Measurements from ENCODE around the gene PCYOX1L.
"Not testable (repeated sequence)": the region's sequence is repeated elsewhere in the genome, so short reads cannot be mapped to it uniquely, and the experiment has no call there.

Gene PCYOX1L

GRCh38 chr5:149389552-149390495 is 32.0 kb downstream of the PCYOX1L start:
- no peak for DNase-seq

DNA sequence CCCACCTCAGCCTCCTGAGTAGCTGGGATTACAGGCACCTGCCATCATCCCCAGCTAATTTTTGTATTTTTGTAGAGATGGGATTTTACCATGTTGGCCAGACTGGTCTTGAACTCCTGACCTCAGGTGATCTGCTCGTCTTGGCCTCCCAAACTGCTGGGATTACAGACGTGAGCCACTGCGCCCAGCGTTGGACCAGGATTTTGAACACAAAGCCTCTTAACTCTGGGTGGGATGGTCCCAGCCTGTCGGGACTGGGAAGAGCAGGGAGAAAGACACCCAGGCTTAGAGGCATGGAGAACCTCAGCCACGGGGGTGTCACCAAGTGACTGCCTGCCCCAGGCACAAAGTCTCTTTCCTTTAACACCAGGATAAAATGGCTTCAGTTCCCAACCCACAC is 33.2 kb downstream of the PCYOX1L start:
- DNase-seq: not testable (repeated sequence)

DNA sequence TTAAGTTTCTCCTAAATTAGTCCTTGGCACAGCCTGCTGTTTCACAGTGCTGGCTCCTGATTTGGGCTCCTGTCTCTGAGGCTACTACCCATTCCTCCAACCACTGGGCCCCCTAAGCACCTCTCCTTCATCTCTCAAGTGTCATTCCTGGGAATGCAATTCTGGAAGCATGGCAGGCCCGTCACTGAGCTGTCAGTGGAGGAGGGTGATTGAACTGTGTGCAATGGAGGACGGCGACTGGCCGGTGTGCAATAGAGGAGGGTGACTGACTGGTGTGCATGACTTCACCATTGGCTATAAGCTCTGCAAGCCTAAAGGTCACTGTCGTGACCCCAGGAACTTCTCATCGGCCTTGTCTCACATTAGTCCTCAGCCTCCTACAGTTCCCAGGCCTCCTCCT is 33.7 kb downstream of the PCYOX1L start:
- no peak for DNase-seq

DNA sequence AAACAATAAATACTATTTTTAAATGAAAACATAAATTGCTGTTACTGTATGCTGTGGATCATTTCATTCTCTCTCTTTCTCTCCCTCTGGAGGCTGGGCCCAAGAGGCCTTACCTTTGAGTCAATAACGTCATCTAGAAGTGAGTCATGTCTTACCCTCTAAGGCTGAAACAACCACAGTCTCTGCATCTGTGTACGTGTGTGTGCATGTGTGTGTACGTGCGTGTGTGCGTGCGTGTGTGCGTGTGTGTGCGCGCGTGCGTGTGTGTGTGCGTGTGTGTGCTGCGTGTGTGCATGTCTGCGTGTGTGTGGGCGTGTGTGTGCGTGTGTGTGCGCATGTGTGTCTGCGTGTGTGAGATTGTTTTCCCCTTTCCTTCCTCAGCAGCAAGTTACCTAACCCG is 34.9 kb downstream of the PCYOX1L start:
- DNase-seq: no peak

GRCh38 chr5:149394996-149395395 is 37.1 kb downstream of the PCYOX1L start:
- DNase-seq: not testable (repeated sequence)

DNA sequence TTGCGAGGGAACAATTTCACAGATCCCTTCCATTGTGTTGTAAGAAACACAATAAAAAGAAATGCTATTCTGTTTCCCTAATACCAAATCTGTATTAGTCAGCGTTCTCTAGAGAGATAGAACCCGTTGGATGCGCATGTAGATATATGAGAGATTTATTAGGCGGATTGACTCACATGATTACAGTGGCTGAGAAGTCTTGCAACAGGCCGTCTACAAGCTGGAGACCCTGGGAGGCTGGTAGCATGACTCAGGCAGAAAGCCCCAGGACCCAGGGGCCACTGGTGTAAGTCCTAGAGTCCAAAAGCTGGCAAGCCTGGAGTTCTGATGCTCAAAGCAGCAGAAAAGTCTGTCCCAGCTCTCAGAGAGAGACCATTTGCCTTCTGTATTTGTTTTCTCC is 39.7 kb downstream of the PCYOX1L start:
- DNase-seq: no peak

DNA sequence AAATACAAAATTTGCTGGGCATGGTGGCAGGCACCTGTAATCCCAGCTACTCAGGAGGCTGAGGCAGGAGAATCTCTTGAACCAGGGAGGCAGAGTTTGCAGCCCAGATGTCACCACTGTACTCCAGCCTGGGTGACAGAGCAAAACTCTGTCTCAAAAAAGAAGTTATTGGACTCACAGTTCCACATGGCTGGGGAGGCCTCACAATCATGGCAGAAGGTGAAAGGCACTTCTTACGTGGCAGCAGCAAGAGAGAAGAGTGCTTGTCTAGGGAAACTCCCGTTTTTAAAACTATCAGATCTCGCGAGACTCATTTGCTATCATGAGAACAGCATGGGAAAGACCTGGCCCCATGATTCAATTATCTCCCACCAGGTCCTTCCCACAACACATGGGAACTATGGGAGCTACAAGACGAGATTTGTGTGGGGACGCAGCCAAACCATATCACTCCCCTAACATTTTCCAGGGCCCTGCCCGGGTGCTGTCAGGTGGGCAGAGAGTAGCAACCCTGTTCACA is 41.0 kb downstream of the PCYOX1L start:
- DNase-seq: not testable (repeated sequence)

- DNase-seq: no peak
These were observed 41.9 kb downstream of the PCYOX1L start for GRCh38 chr5:149399775-149400174.

- no peak for DNase-seq
These were observed 42.5 kb downstream of the PCYOX1L start for GRCh38 chr5:149400304-149400703.

GRCh38 chr5:149401051-149401450 is 43.2 kb downstream of the PCYOX1L start:
- DNase-seq: no peak

DNA sequence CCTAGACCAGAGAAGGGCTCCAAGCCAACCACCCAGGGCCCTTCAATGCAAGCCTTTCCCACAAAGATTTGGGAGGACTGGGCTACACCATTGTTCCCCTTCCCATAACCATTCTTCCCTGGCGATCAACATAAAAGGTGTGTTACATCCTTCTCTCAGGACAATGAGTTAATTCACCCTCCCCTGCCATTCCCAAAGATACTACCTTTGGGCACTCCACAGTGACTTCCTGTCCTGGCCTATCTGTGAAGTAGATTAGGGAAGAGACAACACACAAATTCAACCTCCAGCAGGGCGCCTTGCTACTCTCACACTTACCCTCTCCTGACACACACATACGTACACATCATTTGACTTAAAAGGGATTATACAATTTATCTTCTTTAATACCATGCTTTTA is 44.4 kb downstream of the PCYOX1L start:
- DNase-seq: no peak

GRCh38 chr5:149403923-149404745 is 46.3 kb downstream of the PCYOX1L start:
- DNase-seq: no peak

- DNase-seq: no peak
These were observed 47.1 kb downstream of the PCYOX1L start for GRCh38 chr5:149404746-149405549.

GRCh38 chr5:149405550-149406202 is 47.8 kb downstream of the PCYOX1L start:
- DNase-seq: no peak

GRCh38 chr5:149406203-149406978 is 48.5 kb downstream of the PCYOX1L start:
- no peak for DNase-seq

DNA sequence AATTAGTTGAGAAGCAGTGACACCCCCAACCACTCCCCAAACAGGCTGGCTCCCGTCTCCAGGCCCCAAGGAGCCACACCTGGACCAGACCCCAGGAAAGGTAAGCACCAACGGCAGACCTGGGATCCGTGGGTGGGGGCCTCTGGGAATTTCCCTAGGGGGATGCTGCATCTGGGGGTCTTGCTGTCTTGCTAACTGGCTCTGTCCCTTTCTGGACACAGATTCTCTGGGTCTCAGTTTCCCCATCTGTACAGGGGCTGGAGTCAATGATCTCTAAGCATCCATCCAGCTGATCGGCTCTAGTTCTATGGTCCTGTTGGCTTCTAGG is 49.1 kb downstream of the PCYOX1L start:
- no peak for DNase-seq

DNA sequence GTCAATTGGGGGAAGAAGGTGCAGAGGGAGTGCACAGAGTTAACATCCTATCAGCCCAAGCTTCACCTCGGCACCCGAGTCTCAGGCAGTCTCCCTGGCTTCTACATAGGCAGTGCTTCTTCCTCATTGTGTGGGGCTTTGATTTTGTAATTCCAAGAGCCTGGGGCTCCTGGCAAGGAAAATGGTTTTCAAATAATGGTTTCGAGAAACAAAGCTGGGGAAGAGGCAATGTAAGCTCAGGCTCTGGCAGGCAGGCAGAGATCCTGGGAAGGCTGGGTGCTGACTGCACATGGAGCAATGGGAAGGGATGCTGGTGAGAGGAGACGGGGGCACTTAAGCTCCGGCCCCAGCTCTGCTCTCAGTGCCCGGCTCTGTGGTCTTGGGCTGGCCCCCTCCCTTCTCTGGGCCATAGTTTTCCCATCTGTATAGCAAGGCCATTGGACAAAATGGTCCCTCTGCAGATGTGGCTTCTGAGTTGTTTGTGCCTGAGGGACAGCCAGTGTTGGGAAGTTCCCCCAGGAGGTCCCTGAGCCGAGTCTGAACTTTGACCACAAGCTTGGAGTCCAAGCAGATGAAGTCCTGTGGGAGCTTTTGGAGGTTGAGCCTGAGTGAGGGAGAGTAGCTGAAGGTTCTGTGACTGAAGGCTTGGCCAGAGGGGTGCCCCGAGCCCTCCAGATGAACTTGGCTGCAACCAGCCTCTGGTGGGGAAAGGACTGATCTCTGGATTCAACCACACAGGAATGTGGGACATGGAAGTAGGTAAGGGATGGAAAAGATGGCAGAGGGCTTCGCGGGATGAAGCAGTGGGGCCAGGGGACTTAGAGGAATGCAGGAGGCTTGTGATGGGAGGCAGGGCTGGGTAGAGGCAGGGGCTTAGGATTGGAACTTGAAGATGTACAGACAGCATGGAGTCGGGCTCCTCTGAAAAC is 49.7 kb downstream of the PCYOX1L start:
- no peak for DNase-seq

- no peak for DNase-seq
These were observed 50.6 kb downstream of the PCYOX1L start for GRCh38 chr5:149408252-149409099.

DNA sequence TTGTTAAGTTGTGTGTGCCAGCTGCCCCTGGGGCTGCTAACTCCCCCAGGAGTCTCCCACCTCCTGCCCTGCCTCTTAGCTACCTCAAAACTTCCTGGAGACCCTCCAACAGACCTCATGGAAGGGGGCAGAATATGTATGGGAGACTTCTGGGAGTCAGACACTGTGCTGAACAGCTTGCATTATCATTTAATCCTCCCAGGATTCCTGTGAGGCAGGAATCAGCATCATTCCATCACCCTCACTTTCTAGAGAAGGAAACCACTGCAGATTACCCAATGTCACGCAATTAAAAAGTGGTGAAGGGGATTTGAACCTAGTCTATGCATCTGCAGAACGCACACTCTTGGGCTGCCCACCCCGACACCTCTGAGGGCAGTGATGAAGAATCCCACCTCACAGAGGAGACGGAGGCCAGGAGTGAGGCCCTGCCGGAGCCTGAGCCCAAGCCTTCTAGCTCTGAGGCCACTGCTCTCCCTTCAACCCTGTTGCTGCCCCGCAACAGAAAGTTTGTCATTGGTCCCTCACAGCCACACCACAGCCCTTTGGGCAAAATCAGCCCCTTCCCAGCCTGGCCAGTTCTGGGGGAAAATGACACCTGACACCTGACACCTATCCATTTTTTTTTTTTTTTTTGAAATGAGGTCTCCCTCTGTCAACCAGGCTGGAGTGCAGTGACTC is 51.6 kb downstream of the PCYOX1L start:
- no peak for DNase-seq

All from activated CD8-positive, alpha-beta memory T cell treated with anti-CD3 and anti-CD28 coated beads for 24 hours (primary cell).